ENCODE data around the gene MAPKBP1. TPM values are rescaled to one million over a fixed set of nuclear protein-coding genes. Genes with fewer than 3 reads are reported as not detected.

MAPKBP1 gene
- total and polyA plus RNA-seq, 9 of the 15 experiments (the other 6 are each of a cell fraction or from before 2014, with no cell fraction given): 0.15 to 9.5 (median 4.5) TPM

DNA sequence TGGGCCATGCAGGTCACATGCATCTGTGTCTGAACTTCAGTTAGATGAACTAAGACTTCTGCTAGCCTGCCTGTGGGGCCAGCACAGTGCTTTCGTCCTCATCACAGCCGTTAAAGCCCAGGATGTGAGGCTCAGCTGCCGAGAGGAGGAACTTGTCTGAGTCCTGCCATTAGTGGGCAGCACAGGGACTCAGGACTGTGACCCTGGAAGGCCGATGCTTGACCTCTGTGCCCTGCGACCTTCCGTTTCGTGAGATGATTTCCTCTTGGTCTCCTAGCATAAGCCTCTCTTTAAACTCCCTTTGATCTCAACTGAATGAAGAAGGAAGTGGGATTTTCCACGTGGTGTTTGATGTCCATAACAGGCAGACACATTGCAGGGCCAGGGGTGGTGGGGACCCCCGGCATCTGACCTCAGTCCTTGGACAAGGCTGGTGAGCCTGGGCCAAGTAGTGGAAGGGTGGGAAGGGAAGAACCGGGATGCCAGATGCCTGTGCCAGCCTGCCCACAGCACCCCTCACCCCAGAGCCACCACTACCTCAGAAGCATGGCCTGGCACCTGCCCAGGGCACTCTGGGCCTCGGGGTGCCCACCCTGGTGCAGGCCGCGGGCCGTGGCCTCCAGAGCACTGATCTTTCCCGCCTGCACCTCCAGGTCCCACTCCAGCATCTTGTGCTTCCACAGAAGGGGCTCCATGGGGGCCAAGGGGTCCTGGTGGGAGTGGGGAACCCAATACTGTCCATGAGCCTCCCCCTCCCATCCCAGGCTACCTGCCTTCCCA is 86.0 kb downstream of the MAPKBP1 start (continued):
- TF ChIP-seq, protein P1, sequence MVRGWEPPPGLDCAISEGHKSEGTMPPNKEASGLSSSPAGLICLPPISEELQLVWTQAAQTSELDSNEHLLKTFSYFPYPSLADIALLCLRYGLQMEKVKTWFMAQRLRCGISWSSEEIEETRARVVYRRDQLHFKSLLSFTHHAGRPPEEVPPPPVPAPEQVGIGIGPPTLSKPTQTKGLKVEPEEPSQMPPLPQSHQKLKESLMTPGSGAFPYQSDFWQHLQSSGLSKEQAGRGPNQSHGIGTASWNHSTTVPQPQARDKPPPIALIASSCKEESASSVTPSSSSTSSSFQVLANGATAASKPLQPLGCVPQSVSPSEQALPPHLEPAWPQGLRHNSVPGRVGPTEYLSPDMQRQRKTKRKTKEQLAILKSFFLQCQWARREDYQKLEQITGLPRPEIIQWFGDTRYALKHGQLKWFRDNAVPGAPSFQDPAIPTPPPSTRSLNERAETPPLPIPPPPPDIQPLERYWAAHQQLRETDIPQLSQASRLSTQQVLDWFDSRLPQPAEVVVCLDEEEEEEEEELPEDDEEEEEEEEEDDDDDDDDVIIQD (CRISPR knock-in tag; IDR thresholded peaks at IDR 0.05): no peak
- TF ChIP-seq ZNF239 (CRISPR knock-in tag; IDR thresholded peaks at IDR 0.05) (no peak), CBFA2T2 (conservative IDR thresholded peaks at IDR 0.05) (no peak), ESRRB (CRISPR knock-in tag; IDR thresholded peaks at IDR 0.05; ENCODE audit: borderline replicate concordance) (no peak), NR2C2 (CRISPR knock-in tag; IDR thresholded peaks at IDR 0.05) (no peak), NR2C2 (tag; IDR thresholded peaks at IDR 0.05) (peak; percentile 85), CREB1 (IDR thresholded peaks at IDR 0.05) (no peak), CREB1 (CRISPR knock-in tag; IDR thresholded peaks at IDR 0.05) (no peak), CCAR2 (IDR thresholded peaks at IDR 0.05; ENCODE audit: low read depth, low read length) (no peak), RCOR1 (IDR thresholded peaks at IDR 0.05; ENCODE audit: borderline replicate concordance in 1 of 2, low read depth in 2 of 2, low read length in 2 of 2) (0 out of 4 replicates have a peak, but pooled peaks of 1 of the 2 experiments have one; percentile 23), NR2C1 (IDR thresholded peaks at IDR 0.05) (peak; percentile 81; the same call in 1 of the 2 replicates), NR2C1 (tag; IDR thresholded peaks at IDR 0.05) (peak; percentile 88), MAZ (CRISPR knock-in tag; conservative IDR thresholded peaks at IDR 0.05 in 1 of 2, IDR thresholded peaks at IDR 0.05 in 1 of 2) (no peak)
- TF ChIP-seq, protein P2, sequence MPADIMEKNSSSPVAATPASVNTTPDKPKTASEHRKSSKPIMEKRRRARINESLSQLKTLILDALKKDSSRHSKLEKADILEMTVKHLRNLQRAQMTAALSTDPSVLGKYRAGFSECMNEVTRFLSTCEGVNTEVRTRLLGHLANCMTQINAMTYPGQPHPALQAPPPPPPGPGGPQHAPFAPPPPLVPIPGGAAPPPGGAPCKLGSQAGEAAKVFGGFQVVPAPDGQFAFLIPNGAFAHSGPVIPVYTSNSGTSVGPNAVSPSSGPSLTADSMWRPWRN (IDR thresholded peaks at IDR 0.05; ENCODE audit: low read depth): no peak
- TF ChIP-seq, protein P3, sequence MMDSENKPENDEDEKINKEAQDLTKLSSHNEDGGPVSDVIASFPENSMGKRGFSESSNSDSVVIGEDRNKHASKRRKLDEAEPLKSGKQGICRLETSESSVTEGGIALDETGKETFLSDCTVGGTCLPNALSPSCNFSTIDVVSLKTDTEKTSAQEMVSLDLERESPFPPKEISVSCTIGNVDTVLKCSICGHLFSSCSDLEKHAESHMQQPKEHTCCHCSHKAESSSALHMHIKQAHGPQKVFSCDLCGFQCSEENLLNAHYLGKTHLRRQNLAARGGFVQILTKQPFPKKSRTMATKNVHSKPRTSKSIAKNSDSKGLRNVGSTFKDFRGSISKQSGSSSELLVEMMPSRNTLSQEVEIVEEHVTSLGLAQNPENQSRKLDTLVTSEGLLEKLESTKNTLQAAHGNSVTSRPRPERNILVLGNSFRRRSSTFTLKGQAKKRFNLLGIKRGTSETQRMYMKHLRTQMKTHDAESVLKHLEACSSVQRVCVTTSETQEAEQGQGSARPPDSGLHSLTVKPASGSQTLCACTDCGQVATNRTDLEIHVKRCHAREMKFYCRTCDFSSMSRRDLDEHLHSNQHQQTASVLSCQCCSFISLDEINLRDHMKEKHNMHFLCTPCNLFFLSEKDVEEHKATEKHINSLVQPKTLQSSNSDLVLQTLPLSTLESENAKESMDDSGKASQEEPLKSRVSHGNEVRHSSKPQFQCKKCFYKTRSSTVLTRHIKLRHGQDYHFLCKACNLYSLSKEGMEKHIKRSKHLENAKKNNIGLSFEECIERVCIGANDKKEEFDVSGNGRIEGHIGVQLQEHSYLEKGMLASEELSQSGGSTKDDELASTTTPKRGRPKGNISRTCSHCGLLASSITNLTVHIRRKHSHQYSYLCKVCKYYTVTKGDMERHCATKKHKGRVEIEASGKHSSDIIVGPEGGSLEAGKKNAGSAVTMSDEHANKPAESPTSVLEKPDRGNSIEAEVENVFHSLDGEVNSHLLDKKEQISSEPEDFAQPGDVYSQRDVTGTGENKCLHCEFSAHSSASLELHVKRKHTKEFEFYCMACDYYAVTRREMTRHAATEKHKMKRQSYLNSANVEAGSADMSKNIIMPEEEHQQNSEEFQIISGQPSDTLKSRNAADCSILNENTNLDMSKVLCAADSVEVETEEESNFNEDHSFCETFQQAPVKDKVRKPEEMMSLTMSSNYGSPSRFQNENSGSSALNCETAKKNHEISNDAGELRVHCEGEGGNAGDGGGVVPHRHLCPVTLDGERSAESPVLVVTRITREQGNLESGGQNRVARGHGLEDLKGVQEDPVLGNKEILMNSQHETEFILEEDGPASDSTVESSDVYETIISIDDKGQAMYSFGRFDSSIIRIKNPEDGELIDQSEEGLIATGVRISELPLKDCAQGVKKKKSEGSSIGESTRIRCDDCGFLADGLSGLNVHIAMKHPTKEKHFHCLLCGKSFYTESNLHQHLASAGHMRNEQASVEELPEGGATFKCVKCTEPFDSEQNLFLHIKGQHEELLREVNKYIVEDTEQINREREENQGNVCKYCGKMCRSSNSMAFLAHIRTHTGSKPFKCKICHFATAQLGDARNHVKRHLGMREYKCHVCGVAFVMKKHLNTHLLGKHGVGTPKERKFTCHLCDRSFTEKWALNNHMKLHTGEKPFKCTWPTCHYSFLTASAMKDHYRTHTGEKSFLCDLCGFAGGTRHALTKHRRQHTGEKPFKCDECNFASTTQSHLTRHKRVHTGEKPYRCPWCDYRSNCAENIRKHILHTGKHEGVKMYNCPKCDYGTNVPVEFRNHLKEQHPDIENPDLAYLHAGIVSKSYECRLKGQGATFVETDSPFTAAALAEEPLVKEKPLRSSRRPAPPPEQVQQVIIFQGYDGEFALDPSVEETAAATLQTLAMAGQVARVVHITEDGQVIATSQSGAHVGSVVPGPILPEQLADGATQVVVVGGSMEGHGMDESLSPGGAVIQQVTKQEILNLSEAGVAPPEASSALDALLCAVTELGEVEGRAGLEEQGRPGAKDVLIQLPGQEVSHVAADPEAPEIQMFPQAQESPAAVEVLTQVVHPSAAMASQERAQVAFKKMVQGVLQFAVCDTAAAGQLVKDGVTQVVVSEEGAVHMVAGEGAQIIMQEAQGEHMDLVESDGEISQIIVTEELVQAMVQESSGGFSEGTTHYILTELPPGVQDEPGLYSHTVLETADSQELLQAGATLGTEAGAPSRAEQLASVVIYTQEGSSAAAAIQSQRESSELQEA (IDR thresholded peaks at IDR 0.05; ENCODE audit: low read depth): no peak
- TF ChIP-seq, protein P4, sequence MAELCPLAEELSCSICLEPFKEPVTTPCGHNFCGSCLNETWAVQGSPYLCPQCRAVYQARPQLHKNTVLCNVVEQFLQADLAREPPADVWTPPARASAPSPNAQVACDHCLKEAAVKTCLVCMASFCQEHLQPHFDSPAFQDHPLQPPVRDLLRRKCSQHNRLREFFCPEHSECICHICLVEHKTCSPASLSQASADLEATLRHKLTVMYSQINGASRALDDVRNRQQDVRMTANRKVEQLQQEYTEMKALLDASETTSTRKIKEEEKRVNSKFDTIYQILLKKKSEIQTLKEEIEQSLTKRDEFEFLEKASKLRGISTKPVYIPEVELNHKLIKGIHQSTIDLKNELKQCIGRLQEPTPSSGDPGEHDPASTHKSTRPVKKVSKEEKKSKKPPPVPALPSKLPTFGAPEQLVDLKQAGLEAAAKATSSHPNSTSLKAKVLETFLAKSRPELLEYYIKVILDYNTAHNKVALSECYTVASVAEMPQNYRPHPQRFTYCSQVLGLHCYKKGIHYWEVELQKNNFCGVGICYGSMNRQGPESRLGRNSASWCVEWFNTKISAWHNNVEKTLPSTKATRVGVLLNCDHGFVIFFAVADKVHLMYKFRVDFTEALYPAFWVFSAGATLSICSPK (IDR thresholded peaks at IDR 0.05; ENCODE audit: borderline replicate concordance): no peak

All from K562 (cell line).